ENCODE data around the gene TTC28. TPM values are rescaled to one million over a fixed set of nuclear protein-coding genes. Genes with fewer than 3 reads are reported as not detected.
"Not testable (repeated sequence)": the region's sequence is repeated elsewhere in the genome, so short reads cannot be mapped to it uniquely, and the experiment has no call there.

TTC28 gene
- total RNA-seq, 4 donors from 2014 or later = 35.1 to 138 (median 50.8) TPM

GRCh38 chr22:28619236-28619635, 60.4 kb downstream of the TTC28 start:
- Histone ChIP-seq H3K9me3 (no peaks in the 10 kb centered on the region), H3K4me1 (peaks cover 0 to 20% (median 0%) of the 10 kb centered on the region in 3 donors), H3K27ac (no peak overlapping the region), H3K4me3 (no peak overlapping the region), H3K27me3 (no peaks in the 10 kb centered on the region), H3K36me3 (no peaks in the 10 kb centered on the region)
- no peak for TF ChIP-seq POLR2A (IDR thresholded peaks at IDR 0.05)
- no peak for TF ChIP-seq POLR2AphosphoS5 (IDR thresholded peaks at IDR 0.05)
- TF ChIP-seq EP300 (IDR thresholded peaks at IDR 0.05) = no peak
- no peak for TF ChIP-seq CTCF (IDR thresholded peaks at IDR 0.05)
- ATAC-seq = no peak
- WGBS, 2 donors (ENCODE audit: low coverage in 1 of 2) = 66 to 70% methylated on average over 2 of the region's 2 CpGs

- not testable (repeated sequence) for ATAC-seq
- 76 to 87% methylated on average over 3 of the region's 4 CpGs for WGBS, 2 donors (ENCODE audit: low coverage in 1 of 2)
Measured at GRCh38 chr22:28615423-28615822, 64.2 kb downstream of the TTC28 start.

GRCh38 chr22:28609921-28610320, 69.7 kb downstream of the TTC28 start:
- Histone ChIP-seq H3K27me3 (no peaks in the 10 kb centered on the region), H3K4me3 (no peak overlapping the region), H3K9me3 (no peaks in the 10 kb centered on the region), H3K27ac (no peak overlapping the region), H3K4me1 (peaks cover 0 to 45% (median 4%) of the 10 kb centered on the region in 3 donors), H3K36me3 (no peaks in the 10 kb centered on the region)
- no peak for TF ChIP-seq CTCF (IDR thresholded peaks at IDR 0.05)
- WGBS, 2 donors (ENCODE audit: low coverage in 1 of 2) = 100% methylated on average over 1 of the region's 5 CpGs; no CpG with 5 or more reads in 1 of the 2 donors
- ATAC-seq = no peak

More at GRCh38 chr22:28615423-28615822, 64.2 kb downstream of the TTC28 start:
- not testable (repeated sequence) for H3K27ac ChIP-seq, H3K4me1 ChIP-seq, H3K9me3 ChIP-seq, H3K4me3 ChIP-seq, H3K36me3 ChIP-seq, H3K27me3 ChIP-seq

- TF ChIP-seq CTCF (IDR thresholded peaks at IDR 0.05) (no peak), POLR2A (IDR thresholded peaks at IDR 0.05) (no peak), EP300 (IDR thresholded peaks at IDR 0.05) (no peak), POLR2AphosphoS5 (IDR thresholded peaks at IDR 0.05) (no peak)
- Histone ChIP-seq H3K4me1 (peaks cover 0 to 50% (median 4%) of the 10 kb centered on the region in 3 donors), H3K36me3 (no peaks in the 10 kb centered on the region), H3K27me3 (no peaks in the 10 kb centered on the region), H3K4me3 (no peak overlapping the region), H3K9me3 (no peaks in the 10 kb centered on the region), H3K27ac (peak overlapping the region; percentile 38 to 92 (median 64))
- no peak for ATAC-seq
- 20 to 43% methylated on average over 2 of the region's 2 CpGs for WGBS, 2 donors (ENCODE audit: low coverage in 1 of 2)
Measured at GRCh38 chr22:28608546-28608945, 71.1 kb downstream of the TTC28 start.

- Histone ChIP-seq H3K27ac (peak overlapping the region; percentile 38 to 92 (median 64)), H3K4me3 (no peak overlapping the region), H3K36me3 (no peaks in the 10 kb centered on the region), H3K4me1 (peaks cover 0 to 50% (median 4%) of the 10 kb centered on the region in 3 donors), H3K9me3 (no peaks in the 10 kb centered on the region), H3K27me3 (no peaks in the 10 kb centered on the region)
- no peak for TF ChIP-seq EP300 (IDR thresholded peaks at IDR 0.05)
- no peak for TF ChIP-seq POLR2AphosphoS5 (IDR thresholded peaks at IDR 0.05)
- TF ChIP-seq CTCF (IDR thresholded peaks at IDR 0.05) = no peak
- no peak for TF ChIP-seq POLR2A (IDR thresholded peaks at IDR 0.05)
- no peak for ATAC-seq
Measured at GRCh38 chr22:28607795-28608194, 71.8 kb downstream of the TTC28 start.

Measured in gastroesophageal sphincter (tissue), 4 donors.